Mesothelial cell of epicardium (in vitro differentiated cells): ENCODE data around the gene FADS2. TPM values are rescaled to one million over a fixed set of nuclear protein-coding genes. Genes with fewer than 3 reads are reported as not detected.

Source experiments
- DNase-seq, 2 experiments: peaks; one replicate each; pipeline ENCODE4 v3.0.0; 2021; ENCODE audit warnings: low spot score in 2 of 2; ENCODE audit not compliant: unreplicated experiment in 2 of 2
- H3K27ac Mint-ChIP-seq: 2 replicates; pipeline ENCODE4 v1.8.0; 2021; ENCODE audit warnings: mixed read lengths
- H3K27me3 Mint-ChIP-seq: 2 replicates; pipeline ENCODE4 v1.8.0; 2021; ENCODE audit warnings: low read depth, mixed read lengths
- H3K36me3 Mint-ChIP-seq: 2 replicates; pipeline ENCODE4 v1.8.0; 2021; ENCODE audit warnings: mixed read lengths
- H3K4me1 Mint-ChIP-seq: 2 replicates; pipeline ENCODE4 v1.8.0; 2021; ENCODE audit warnings: mixed read lengths
- H3K4me3 Mint-ChIP-seq: 2 replicates; pipeline ENCODE4 v1.8.0; 2021; ENCODE audit warnings: mild to moderate bottlenecking, moderate library complexity, mixed read lengths
- H3K9me3 Mint-ChIP-seq: 2 replicates; pipeline ENCODE4 v1.8.0; 2021; ENCODE audit warnings: mixed read lengths
- CTCF ChIP-seq: fragments of 200-600 bp; sonication (generic); IDR thresholded peaks from one replicate; pipeline ENCODE4 v1.5.0; 2021; ENCODE audit warnings: antibody characterized with exemption; ENCODE audit not compliant: unreplicated experiment
- total RNA-seq: library from RNA; stranded (reverse); gene quantifications from 3 replicates; pipeline ENCODE4 v1.2.1, GENCODE V29; 2021

The FADS2 gene
- total RNA-seq, 1 donor from 2014 or later = 337 TPM

DNA sequence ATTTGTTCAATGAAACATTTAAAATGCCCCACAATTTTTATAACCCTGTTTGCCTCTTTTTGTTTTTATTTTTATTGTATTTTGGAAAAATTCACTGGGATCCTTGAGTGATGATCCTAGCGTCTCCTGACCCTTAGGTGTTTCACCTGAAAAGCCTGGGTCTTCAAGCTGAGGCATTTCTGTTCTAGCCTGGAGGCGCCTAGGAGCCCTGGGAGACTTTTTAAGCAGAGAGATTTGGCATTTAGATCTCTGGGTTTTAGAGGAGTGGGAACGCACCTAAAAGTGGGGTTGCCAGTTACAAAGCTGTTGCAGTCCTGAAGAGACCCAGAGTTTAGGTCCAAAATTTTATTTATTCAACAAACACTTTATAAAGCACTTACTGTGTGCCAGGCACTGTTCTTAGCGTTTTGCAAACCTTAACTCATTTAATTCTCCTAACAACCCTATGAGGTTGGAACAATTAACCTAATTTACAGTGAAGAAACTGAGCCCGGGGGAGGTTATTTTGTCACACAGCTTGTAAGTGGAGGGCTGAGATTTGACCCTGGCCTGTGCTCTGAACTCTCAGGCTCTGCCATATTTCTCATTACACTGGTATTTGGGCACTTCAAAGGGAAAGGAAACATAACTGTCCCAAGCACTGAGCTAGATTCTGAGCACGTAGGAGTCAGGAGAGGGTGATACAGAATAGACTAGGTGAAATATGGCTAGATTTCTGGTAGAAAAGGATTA is 10.5 kb upstream of the FADS2 start:
- Mint-ChIP-seq H3K9me3 (no peaks in the 10 kb centered on the region), H3K36me3 (peaks cover 13% of the 10 kb centered on the region), H3K4me3 (peak overlapping the region; percentile 93), H3K27me3 (no peaks in the 10 kb centered on the region), H3K4me1 (peaks cover 17% of the 10 kb centered on the region), H3K27ac (peak overlapping the region; percentile 93)
- no peak for TF ChIP-seq CTCF
- DNase-seq = no peak

DNA sequence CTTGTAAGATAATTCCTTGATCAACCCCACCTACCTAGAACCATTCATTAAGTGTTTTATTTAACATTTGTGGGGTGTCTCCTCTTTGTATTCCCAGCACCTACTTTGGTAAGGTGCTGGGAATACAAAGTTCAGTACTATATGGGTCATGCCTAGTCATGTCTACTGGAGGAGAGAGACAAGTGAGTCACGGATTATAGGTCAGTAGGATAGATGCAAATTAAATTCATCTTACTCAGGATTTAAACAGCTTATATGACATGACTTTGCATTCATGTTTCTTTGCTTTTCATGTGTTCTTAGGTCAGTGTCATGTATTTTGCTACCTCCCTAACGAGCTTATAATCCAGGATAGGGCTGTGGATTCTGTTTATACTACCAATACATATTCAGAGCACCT is 7.9 kb upstream of the FADS2 start:
- TF ChIP-seq CTCF = no peak
- Mint-ChIP-seq H3K36me3 (no peaks in the 10 kb centered on the region), H3K27ac (no peak overlapping the region), H3K4me1 (peaks cover 9% of the 10 kb centered on the region), H3K27me3 (no peaks in the 10 kb centered on the region), H3K4me3 (no peak overlapping the region), H3K9me3 (no peaks in the 10 kb centered on the region)
- DNase-seq = no peak

- no peak for DNase-seq
- H3K4me3 Mint-ChIP-seq = peak overlapping the region; percentile 89
- TF ChIP-seq CTCF = no peak
These were observed 1.1 kb upstream of the FADS2 start for GRCh38 chr11:61826930-61827570.

GRCh38 chr11:61828379-61828628 is 204 bp downstream of the FADS2 start:
- Mint-ChIP-seq H3K27ac (peak overlapping the region; percentile 95), H3K36me3 (peaks cover 2% of the 10 kb centered on the region), H3K9me3 (no peaks in the 10 kb centered on the region), H3K4me3 (peak overlapping the region; percentile 89), H3K4me1 (peaks cover 48% of the 10 kb centered on the region), H3K27me3 (no peaks in the 10 kb centered on the region)
- no peak for TF ChIP-seq CTCF
- DNase-seq = no peak

More at GRCh38 chr11:61826930-61827570, 1.1 kb upstream of the FADS2 start:
- Mint-ChIP-seq H3K36me3 (peaks cover 2% of the 10 kb centered on the region), H3K27ac (peak overlapping the region; percentile 98), H3K27me3 (no peaks in the 10 kb centered on the region), H3K9me3 (no peaks in the 10 kb centered on the region), H3K4me1 (peaks cover 39% of the 10 kb centered on the region)

GRCh38 chr11:61828629-61829407 is 718 bp downstream of the FADS2 start:
- peak; percentile 48 to 72 for DNase-seq
- no peak for TF ChIP-seq CTCF
- peaks cover 53% of the 10 kb centered on the region for H3K4me1 Mint-ChIP-seq
- peak overlapping the region; percentile 89 for H3K4me3 Mint-ChIP-seq
- H3K27me3 Mint-ChIP-seq = no peaks in the 10 kb centered on the region
- H3K27ac Mint-ChIP-seq = peak overlapping the region; percentile 95
- peaks cover 2% of the 10 kb centered on the region for H3K36me3 Mint-ChIP-seq
- no peaks in the 10 kb centered on the region for H3K9me3 Mint-ChIP-seq
